ENCODE results near the gene KLC1.

Gene KLC1

DNA sequence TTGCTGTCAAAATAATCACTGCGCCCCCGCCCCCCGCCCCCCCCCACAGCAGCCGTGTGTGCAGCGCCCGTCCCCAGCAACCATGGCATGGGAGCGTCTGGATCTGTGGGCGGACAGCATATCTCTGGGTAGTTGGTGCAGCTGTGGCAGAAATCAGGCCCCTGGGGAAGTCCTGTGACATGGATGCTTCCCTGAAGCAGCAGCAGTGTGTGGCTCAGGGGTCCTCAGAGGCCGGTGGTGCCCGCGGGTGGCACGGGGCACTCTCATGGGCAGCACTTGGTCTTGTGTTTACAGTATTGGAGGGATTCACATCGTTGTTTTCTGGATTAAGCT lies 67.0 kb downstream of the KLC1 start:
- Histone ChIP-seq H4K20me1 (ENCODE audit: control insufficient read depth, insufficient read depth, low read depth, low read length) (no peaks in the 10 kb centered on the region; the same call in 1 of the 2 replicates), H3K36me3 (ENCODE audit: control insufficient read depth, low read length) (peaks cover 81% of the 10 kb centered on the region), H3K27ac (ENCODE audit: low read depth, low read length) (peak overlapping the region; percentile 73), H3K79me2 (ENCODE audit: control insufficient read depth, low read length) (peaks cover 64% of the 10 kb centered on the region), H3K9me3 (ENCODE audit: control insufficient read depth, insufficient read depth, low read length) (no peaks in the 10 kb centered on the region), H3K4me2 (ENCODE audit: low read length) (peak overlapping the region; percentile 69), H3K9me2 (replicated peaks; ENCODE audit: control insufficient read depth, low read length) (no peaks in the 10 kb centered on the region), H3F3A (ENCODE audit: control insufficient read depth, insufficient read depth) (peaks cover 32% of the 10 kb centered on the region), H3K27me3 (ENCODE audit: control insufficient read depth, low read length) (no peaks in the 10 kb centered on the region), H3K4me3 (ENCODE audit: low read length) (peak overlapping the region; percentile 52), H3K4me1 (ENCODE audit: control insufficient read depth, low read length) (peaks cover 98% of the 10 kb centered on the region)
- TF ChIP-seq EZH2phosphoT487 (IDR thresholded peaks at IDR 0.05; ENCODE audit: borderline replicate concordance, low read length), result no peak
- TF ChIP-seq, protein P1, sequence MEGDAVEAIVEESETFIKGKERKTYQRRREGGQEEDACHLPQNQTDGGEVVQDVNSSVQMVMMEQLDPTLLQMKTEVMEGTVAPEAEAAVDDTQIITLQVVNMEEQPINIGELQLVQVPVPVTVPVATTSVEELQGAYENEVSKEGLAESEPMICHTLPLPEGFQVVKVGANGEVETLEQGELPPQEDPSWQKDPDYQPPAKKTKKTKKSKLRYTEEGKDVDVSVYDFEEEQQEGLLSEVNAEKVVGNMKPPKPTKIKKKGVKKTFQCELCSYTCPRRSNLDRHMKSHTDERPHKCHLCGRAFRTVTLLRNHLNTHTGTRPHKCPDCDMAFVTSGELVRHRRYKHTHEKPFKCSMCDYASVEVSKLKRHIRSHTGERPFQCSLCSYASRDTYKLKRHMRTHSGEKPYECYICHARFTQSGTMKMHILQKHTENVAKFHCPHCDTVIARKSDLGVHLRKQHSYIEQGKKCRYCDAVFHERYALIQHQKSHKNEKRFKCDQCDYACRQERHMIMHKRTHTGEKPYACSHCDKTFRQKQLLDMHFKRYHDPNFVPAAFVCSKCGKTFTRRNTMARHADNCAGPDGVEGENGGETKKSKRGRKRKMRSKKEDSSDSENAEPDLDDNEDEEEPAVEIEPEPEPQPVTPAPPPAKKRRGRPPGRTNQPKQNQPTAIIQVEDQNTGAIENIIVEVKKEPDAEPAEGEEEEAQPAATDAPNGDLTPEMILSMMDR (IDR thresholded peaks at IDR 0.05; ENCODE audit: low read depth, low read length, poor library complexity, severe bottlenecking), result no peak

DNA sequence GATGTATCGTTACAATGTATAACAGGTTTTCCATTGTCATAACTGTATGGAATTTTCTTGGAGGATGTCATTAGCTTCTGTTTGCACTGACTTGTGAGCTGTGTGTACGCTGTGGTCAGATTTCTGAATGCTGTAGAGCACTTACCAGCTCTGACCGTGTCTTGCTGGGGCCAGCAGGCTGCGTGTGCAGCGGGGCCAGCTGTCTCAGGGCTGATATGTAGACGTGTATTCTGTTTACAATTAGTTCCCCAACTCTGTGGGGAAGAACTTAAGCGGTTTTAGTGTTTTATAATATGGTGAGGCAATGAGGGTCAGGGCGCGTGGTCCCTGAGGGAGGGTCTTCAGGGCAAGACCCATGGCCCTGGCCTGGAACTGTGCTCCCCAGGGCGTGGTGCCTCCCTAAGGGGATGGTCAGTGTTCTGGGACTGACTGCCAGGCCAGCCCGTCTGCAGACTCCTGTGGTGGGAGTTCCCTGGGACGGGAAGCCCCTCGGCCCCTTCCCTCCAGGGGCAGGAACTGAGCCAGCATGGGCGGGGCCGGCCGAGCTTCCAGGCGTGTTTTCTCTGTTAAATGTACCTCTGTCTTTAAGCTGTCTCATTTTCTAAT lies 67.6 kb downstream of the KLC1 start:
- Histone ChIP-seq H3F3A (ENCODE audit: control insufficient read depth, insufficient read depth) (peaks cover 29% of the 10 kb centered on the region), H3K4me2 (ENCODE audit: low read length) (peak overlapping the region; percentile 69), H4K20me1 (ENCODE audit: control insufficient read depth, insufficient read depth, low read depth, low read length) (no peaks in the 10 kb centered on the region; the same call in 1 of the 2 replicates), H3K36me3 (ENCODE audit: control insufficient read depth, low read length) (peaks cover 86% of the 10 kb centered on the region), H3K4me3 (ENCODE audit: low read length) (peak overlapping the region; percentile 52), H3K27me3 (ENCODE audit: control insufficient read depth, low read length) (no peaks in the 10 kb centered on the region), H3K27ac (ENCODE audit: low read depth, low read length) (peak overlapping the region; percentile 73), H3K9me2 (replicated peaks; ENCODE audit: control insufficient read depth, low read length) (no peaks in the 10 kb centered on the region), H3K4me1 (ENCODE audit: control insufficient read depth, low read length) (peaks cover 98% of the 10 kb centered on the region), H3K9me3 (ENCODE audit: control insufficient read depth, insufficient read depth, low read length) (no peaks in the 10 kb centered on the region), H3K79me2 (ENCODE audit: control insufficient read depth, low read length) (peaks cover 66% of the 10 kb centered on the region)
- TF ChIP-seq, protein P1 (IDR thresholded peaks at IDR 0.05; ENCODE audit: low read depth, low read length, poor library complexity, severe bottlenecking), result no peak
- no peak for TF ChIP-seq EZH2phosphoT487 (IDR thresholded peaks at IDR 0.05; ENCODE audit: borderline replicate concordance, low read length)

DNA sequence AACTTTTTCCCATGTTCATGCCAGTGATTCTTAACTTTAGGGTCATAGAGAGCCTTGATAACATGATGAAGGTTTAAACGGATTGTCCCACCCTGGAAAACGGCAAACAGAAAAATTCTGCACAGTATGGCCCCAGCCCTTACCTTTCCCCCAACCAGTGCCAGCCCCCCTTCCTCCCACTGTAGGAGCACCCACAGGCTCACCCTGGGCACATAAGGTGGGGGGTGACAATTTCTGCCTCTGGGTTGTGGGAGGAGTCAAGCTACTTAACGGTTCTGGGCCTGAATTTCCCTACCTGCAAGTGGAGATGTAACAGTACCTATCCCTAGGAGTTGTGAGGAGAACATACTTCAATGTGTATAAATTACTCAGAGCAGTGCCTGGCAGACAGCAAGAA lies 68.2 kb downstream of the KLC1 start:
- H4K20me1 ChIP-seq (ENCODE audit: control insufficient read depth, insufficient read depth, low read depth, low read length), result no peaks in the 10 kb centered on the region; the same call in 1 of the 2 replicates
- no peaks in the 10 kb centered on the region for H3K9me3 ChIP-seq (ENCODE audit: control insufficient read depth, insufficient read depth, low read length)

More for the DNA sequence above, 68.2 kb downstream of the KLC1 start:
- H3K79me2 ChIP-seq (ENCODE audit: control insufficient read depth, low read length), result peaks cover 66% of the 10 kb centered on the region
- TF ChIP-seq, protein P1 (IDR thresholded peaks at IDR 0.05; ENCODE audit: low read depth, low read length, poor library complexity, severe bottlenecking), result no peak
- TF ChIP-seq EZH2phosphoT487 (IDR thresholded peaks at IDR 0.05; ENCODE audit: borderline replicate concordance, low read length), result no peak
- peak overlapping the region; percentile 69 for H3K4me2 ChIP-seq (ENCODE audit: low read length)
- no peaks in the 10 kb centered on the region for H3K27me3 ChIP-seq (ENCODE audit: control insufficient read depth, low read length)
- H3K36me3 ChIP-seq (ENCODE audit: control insufficient read depth, low read length), result peaks cover 87% of the 10 kb centered on the region
- H3K27ac ChIP-seq (ENCODE audit: low read depth, low read length), result peak overlapping the region; percentile 73
- H3K9me2 ChIP-seq (replicated peaks; ENCODE audit: control insufficient read depth, low read length), result no peaks in the 10 kb centered on the region
- peak overlapping the region; percentile 27 for H3K4me3 ChIP-seq (ENCODE audit: low read length)
- peaks cover 99% of the 10 kb centered on the region for H3K4me1 ChIP-seq (ENCODE audit: control insufficient read depth, low read length)
- peaks cover 28% of the 10 kb centered on the region for H3F3A ChIP-seq (ENCODE audit: control insufficient read depth, insufficient read depth)

Data from DOHH2 (cell line).